H1 (cell line): Measurements from ENCODE around the gene RAB44. TPM values are rescaled to one million over a fixed set of nuclear protein-coding genes. Genes with fewer than 3 reads are reported as not detected.

Experiments used
- CTCF ChIA-PET: fragments of 300-600 bp; sonication (Branson Sonifier 250); formaldehyde crosslinking; loops from one replicate; lab custom pipeline; 2021; ENCODE audit not compliant: partially characterized antibody; lab: Charles Lee
- POLR2A ChIA-PET: fragments of 300-600 bp; sonication (Branson Sonifier 250); formaldehyde crosslinking; loops from one replicate; lab custom pipeline; 2021; ENCODE audit warnings: inconsistent platforms; ENCODE audit not compliant: partially characterized antibody; lab: Charles Lee
- DNase-seq, 2 experiments: peaks; one replicate each; pipeline versions ENCODE4 v3.0.0 to v3.0.0-alpha.2; 2010 to 2022; ENCODE audit warnings: low spot score in 2 of 2, low read depth in 1 of 2, mixed read lengths in 1 of 2
- FAIRE-seq: peaks from 2 replicates; lab custom pipeline; 2011; peaks lifted over from hg19 to GRCh38; lab: Jason Lieb, UNC
- H2AFZ ChIP-seq: 2 replicates; pipeline ENCODE4 v1.8.1; 2012; ENCODE audit warnings: low read length, inconsistent platforms
- H2AK5ac ChIP-seq: 2 replicates; pipeline ENCODE4 v1.6.1; 2013; ENCODE audit warnings: low read depth, low read length
- H2BK120ac ChIP-seq: replicated peaks from 2 replicates; pipeline ENCODE3; 2013; ENCODE audit warnings: low read depth, low read length, inconsistent platforms
- H2BK12ac ChIP-seq: 2 replicates; pipeline ENCODE4 v1.6.1; 2013; ENCODE audit warnings: low read depth, low read length
- H2BK15ac ChIP-seq: 2 replicates; pipeline ENCODE4 v1.6.1; 2013; ENCODE audit warnings: low read length
- H2BK20ac ChIP-seq: 2 replicates; pipeline ENCODE4 v1.6.1; 2013; ENCODE audit warnings: low read length
- H2BK5ac ChIP-seq: 2 replicates; pipeline ENCODE4 v1.6.1; 2013; ENCODE audit warnings: low read depth, low read length
- H3K14ac ChIP-seq: 2 replicates; pipeline ENCODE4 v1.6.1; 2013; ENCODE audit warnings: inconsistent platforms; ENCODE audit not compliant: insufficient read length
- H3K18ac ChIP-seq: 2 replicates; pipeline ENCODE4 v1.6.1; 2013; ENCODE audit warnings: low read length; ENCODE audit errors: extremely low read depth
- H3K23ac ChIP-seq: 2 replicates; pipeline ENCODE4 v1.6.1; 2013; ENCODE audit warnings: inconsistent platforms; ENCODE audit not compliant: insufficient read length
- H3K23me2 ChIP-seq: 2 replicates; pipeline ENCODE4 v1.6.1; 2013; ENCODE audit warnings: low read depth, low read length
- H3K27ac ChIP-seq: 2 replicates; pipeline ENCODE4 v1.6.1; 2011; ENCODE audit warnings: low read depth, low read length, inconsistent platforms
- H3K27me3 ChIP-seq, 4 experiments: replicated peaks in 1 of 4; 1 replicate in 1 of 4; 2 replicates in 3 of 4; pipeline versions ENCODE4 v1.6.1 to v1.8.1; 2011 to 2013; ENCODE audit warnings: low read length in 3 of 4, mild to moderate bottlenecking in 3 of 4, inconsistent platforms in 2 of 4, mixed read lengths in 2 of 4, moderate library complexity in 1 of 4; ENCODE audit not compliant: control insufficient read depth in 3 of 4, insufficient read depth in 3 of 4; ENCODE audit errors: extremely low read depth in 1 of 4
- H3K36me3 ChIP-seq, 4 experiments: 2 replicates each; pipeline versions ENCODE4 v1.6.1 to v1.8.1; 2011 to 2013; ENCODE audit warnings: mild to moderate bottlenecking in 4 of 4, low read length in 3 of 4, moderate library complexity in 2 of 4, control low read depth in 1 of 4, inconsistent platforms in 1 of 4; ENCODE audit not compliant: insufficient read depth in 4 of 4, control insufficient read depth in 2 of 4
- H3K4ac ChIP-seq: replicated peaks from 2 replicates; pipeline ENCODE3; 2013; ENCODE audit warnings: low read length, low read depth, mixed read lengths, inconsistent platforms; ENCODE audit not compliant: insufficient read length
- H3K4me1 ChIP-seq, 4 experiments: replicated peaks in 1 of 4; 1 replicate in 1 of 4; 2 replicates in 3 of 4; pipeline versions ENCODE4 v1.6.1 to v1.8.1; 2011 to 2013; ENCODE audit warnings: low read length in 3 of 4, inconsistent platforms in 2 of 4, mixed read lengths in 1 of 4; ENCODE audit not compliant: insufficient read depth in 4 of 4, control insufficient read depth in 3 of 4
- H3K4me2 ChIP-seq, 2 experiments: 2 replicates each; pipeline versions ENCODE4 v1.6.1 to v1.8.1; 2011 to 2013; ENCODE audit warnings: low read depth in 2 of 2, low read length in 2 of 2, control low read depth in 1 of 2, inconsistent platforms in 1 of 2, mild to moderate bottlenecking in 1 of 2; ENCODE audit not compliant: insufficient read depth in 1 of 2
- H3K4me3 ChIP-seq, 4 experiments: fragments of 200-600, 300-600 bp in 1 of 4; sonication (generic), shearing (Covaris generic), sonication (Bioruptor Twin) in 1 of 4; 2 replicates each; pipeline versions ENCODE4 v1.5.1 to v1.8.1; 2011 to 2016; ENCODE audit warnings: low read length in 4 of 4, low read depth in 3 of 4, control low read depth in 2 of 4, inconsistent platforms in 2 of 4, mild to moderate bottlenecking in 2 of 4, mixed read lengths in 1 of 4, moderate library complexity in 1 of 4; ENCODE audit not compliant: insufficient read depth in 2 of 4; ENCODE audit errors: extremely low read depth in 1 of 4
- H3K56ac ChIP-seq: replicated peaks from 2 replicates; pipeline ENCODE3; 2013; ENCODE audit warnings: low read depth, mild to moderate bottlenecking, mixed read lengths, low read length, inconsistent platforms; ENCODE audit not compliant: insufficient read length
- H3K79me1 ChIP-seq: 2 replicates; pipeline ENCODE4 v1.6.1; 2013; ENCODE audit warnings: low read depth, low read length, control low read depth
- H3K79me2 ChIP-seq, 2 experiments: 2 replicates each; pipeline versions ENCODE4 v1.6.1 to v1.8.1; 2012 to 2013; ENCODE audit warnings: low read length in 2 of 2, mild to moderate bottlenecking in 2 of 2, inconsistent platforms in 1 of 2; ENCODE audit not compliant: insufficient read depth in 2 of 2, control insufficient read depth in 1 of 2
- H3K9ac ChIP-seq, 4 experiments: replicated peaks in 1 of 4; 1 replicate in 1 of 4; 2 replicates in 3 of 4; pipeline versions ENCODE4 v1.6.1 to v1.8.1; 2011 to 2013; ENCODE audit warnings: low read depth in 3 of 4, low read length in 3 of 4, control low read depth in 2 of 4, mild to moderate bottlenecking in 2 of 4, moderate library complexity in 2 of 4, inconsistent platforms in 1 of 4; ENCODE audit errors: extremely low read depth in 1 of 4
- H3K9me3 ChIP-seq, 2 experiments: 2 replicates each; pipeline versions ENCODE4 v1.6.1 to v1.8.1; 2012 to 2013; ENCODE audit warnings: mild to moderate bottlenecking in 2 of 2, moderate library complexity in 2 of 2, control low read depth in 1 of 2, inconsistent platforms in 1 of 2, low read depth in 1 of 2, low read length in 1 of 2, mixed read lengths in 1 of 2; ENCODE audit not compliant: insufficient read depth in 2 of 2
- H4K20me1 ChIP-seq, 2 experiments: replicated peaks in 1 of 2; 2 replicates each; pipeline versions ENCODE3 to v1.8.1; 2011 to 2013; ENCODE audit warnings: inconsistent platforms in 2 of 2, low read length in 2 of 2, mild to moderate bottlenecking in 1 of 2; ENCODE audit not compliant: insufficient read depth in 2 of 2, control insufficient read depth in 1 of 2
- H4K5ac ChIP-seq: 2 replicates; pipeline ENCODE4 v1.6.1; 2013; ENCODE audit warnings: low read length, low read depth, mixed read lengths, inconsistent platforms; ENCODE audit not compliant: insufficient read length
- H4K8ac ChIP-seq: 2 replicates; pipeline ENCODE4 v1.8.0; 2013; ENCODE audit warnings: mild to moderate bottlenecking, moderate library complexity, low read length, inconsistent platforms; ENCODE audit not compliant: insufficient read depth; ENCODE audit errors: extremely low read depth
- H4K91ac ChIP-seq: replicated peaks from 2 replicates; pipeline ENCODE3; 2013; ENCODE audit warnings: low read length, mixed read lengths, inconsistent platforms; ENCODE audit not compliant: insufficient read length
- GTF2F1 ChIP-seq: IDR thresholded peaks from 2 replicates; pipeline ENCODE4 v1.6.1; 2012; ENCODE audit warnings: low read depth, low read length, improper control_type of control experiment, borderline replicate concordance
- JUND ChIP-seq: IDR thresholded peaks from 2 replicates; pipeline ENCODE4 v1.6.1; 2011; ENCODE audit warnings: mild to moderate bottlenecking, improper control_type of control experiment, low read length
- RAD21 ChIP-seq, 2 experiments: IDR thresholded peaks in 1 of 2; conservative IDR thresholded peaks in 1 of 2; 2 replicates each; pipeline ENCODE4 v1.6.1; 2011; ENCODE audit warnings: low read depth in 2 of 2, low read length in 2 of 2, improper control_type of control experiment in 1 of 2, inconsistent platforms in 1 of 2, mild to moderate bottlenecking in 1 of 2, moderate library complexity in 1 of 2
- RXRA ChIP-seq: IDR thresholded peaks from 2 replicates; pipeline ENCODE4 v1.6.1; 2011; ENCODE audit warnings: low read depth, mild to moderate bottlenecking, low read length, moderate library complexity; ENCODE audit not compliant: insufficient read depth
- WGBS, 2 experiments: shearing (Covaris generic) in 1 of 2; methylation state at CpG; one replicate each; pipeline versions ENCODE4 v1.1.6 to v1.1.7; 2013 to 2015; ENCODE audit warnings: low lambda C conversion rate in 2 of 2, mixed read lengths in 2 of 2, inconsistent platforms in 1 of 2, low coverage in 1 of 2, missing lambda C conversion rate in 1 of 2; ENCODE audit not compliant: insufficient replicate concordance in 2 of 2, insufficient coverage in 1 of 2, insufficient read length in 1 of 2; ENCODE audit errors: extremely low coverage in 1 of 2, missing lambda C conversion rate in 1 of 2; 5-methylcytosine and 5-hydroxymethylcytosine counted together
- polyA plus RNA-seq, 7 experiments: library from polyadenylated mRNA; depleted of rRNA in 3 of 7; stranded (reverse) in 5 of 7; unstranded in 2 of 7; fragments of >200 nt in 5 of 7; fragments of 200-250 nt in 2 of 7; gene quantifications; 1 replicate in 5 of 7; 2 replicates in 1 of 7; 4 replicates in 1 of 7; pipeline versions ENCODE4 v1.2.1 to v1.2.3, GENCODE V29; 2011 to 2013; ENCODE audit warnings: missing spikeins in 2 of 7, mixed read lengths in 2 of 7
- total RNA-seq: library from RNA; stranded (reverse); fragmentation: NEBNext Ultra II Directional; extraction: Animal tissue kit (Norgen Biotek cat#: 25700); gene quantifications from 2 replicates; pipeline ENCODE4 v1.2.1, GENCODE V29; 2021
- TF ChIP-seq, protein P1 (sequence below), 3 experiments: IDR thresholded peaks; 1 replicate in 2 of 3; 2 replicates in 1 of 3; pipeline versions ENCODE4 v1.5.1 to v1.6.1; 2011; ENCODE audit warnings: low read length in 3 of 3, mild to moderate bottlenecking in 3 of 3, inconsistent platforms in 2 of 3, low read depth in 1 of 3, moderate library complexity in 1 of 3; ENCODE audit not compliant: insufficient read depth in 1 of 3; ENCODE audit errors: control extremely low read depth in 1 of 3
- TF ChIP-seq, protein P2 (sequence below): IDR thresholded peaks from 2 replicates; pipeline ENCODE4 v1.6.1; 2012; ENCODE audit warnings: inconsistent platforms

Gene RAB44
- total and polyA plus RNA-seq, 2 of the 8 experiments (the other 6 are each of a cell fraction or from before 2014, with no cell fraction given), result 0.02 TPM; not detected in 1

DNA sequence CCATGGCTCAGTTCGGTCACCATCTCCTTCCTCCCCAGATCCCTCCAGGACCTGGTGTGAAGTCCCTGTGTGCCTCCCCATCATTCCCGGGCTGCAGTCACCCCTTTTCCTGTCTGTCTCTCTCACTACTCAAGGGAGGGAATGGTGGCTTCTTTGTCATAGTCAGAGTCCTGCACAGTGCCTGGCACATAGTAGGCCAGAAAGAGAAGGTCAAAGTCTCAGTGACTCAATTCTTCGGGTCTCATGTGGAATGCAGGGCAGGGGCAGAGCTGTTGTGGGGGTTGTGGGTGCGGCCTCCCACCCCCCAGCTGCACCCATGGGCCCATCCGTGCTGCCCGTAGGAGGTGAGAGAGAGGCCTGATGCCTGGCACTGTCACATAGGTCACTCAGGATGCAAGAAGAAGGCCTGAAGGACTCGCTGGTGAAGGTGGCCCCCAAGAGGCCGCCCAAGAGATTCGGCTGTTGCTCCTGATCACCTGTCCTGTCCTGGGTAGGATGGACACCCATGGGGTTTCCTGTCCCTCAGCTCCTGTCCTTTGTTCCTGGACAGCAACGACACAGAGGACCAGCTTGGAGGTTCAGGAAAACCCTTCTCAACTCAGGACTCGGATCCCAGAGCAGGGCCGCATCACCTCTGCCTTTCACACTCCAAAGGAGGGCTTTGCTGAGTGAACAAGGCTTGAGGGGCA, 34.1 kb downstream of the RAB44 start:
- no peak overlapping the region for H4K8ac ChIP-seq
- H3K23me2 ChIP-seq, result no peaks in the 10 kb centered on the region; the same call in 1 of the 2 replicates
- peak overlapping the region; percentile 62 for H3K4ac ChIP-seq
- ChIA-PET CTCF (interaction anchor here (0.5 to 4.2 kb wide), 14 partner anchors 9 to 478 kb away, joined by 3 to 21 read pairs (median 5); no protein-coding TSS in a partner anchor), POLR2A (interaction anchor here (1.6 to 2.1 kb wide), 3 partner anchors 11 to 131 kb away, joined by 3 to 5 read pairs (median 4); no protein-coding TSS in a partner anchor)
- H3K56ac ChIP-seq, result no peak overlapping the region
- H2BK5ac ChIP-seq, result 0 out of 2 replicates have a peak overlapping the region, but pooled peaks have one; percentile 5
- no peak overlapping the region for H3K4me2 ChIP-seq
- H3K27me3 ChIP-seq, result no peaks in the 10 kb centered on the region
- no peak overlapping the region for H4K91ac ChIP-seq
- no peak overlapping the region for H3K14ac ChIP-seq
- FAIRE-seq, result no peak
- no peaks in the 10 kb centered on the region for H3K79me1 ChIP-seq
- H3K9me3 ChIP-seq, result no peaks in the 10 kb centered on the region
- H2AK5ac ChIP-seq, result no peak overlapping the region; the same call in 1 of the 2 replicates
- H4K20me1 ChIP-seq, result no peaks in the 10 kb centered on the region
- H3K79me2 ChIP-seq, result no peaks in the 10 kb centered on the region
- no peaks in the 10 kb centered on the region for H3K36me3 ChIP-seq
- H2BK20ac ChIP-seq, result no peak overlapping the region
- no peak overlapping the region for H3K23ac ChIP-seq
- H2BK15ac ChIP-seq, result no peak overlapping the region
- WGBS, 2 experiments, result 88% methylated on average over 12 of the region's 12 CpGs; no CpG with 5 or more reads in 1 of the 2 experiments
- TF ChIP-seq RAD21 (IDR thresholded peaks at IDR 0.05 in 1 of 2, conservative IDR thresholded peaks at IDR 0.05 in 1 of 2; ENCODE audit: low read depth in 2 of 2, low read length in 2 of 2) (peak; percentile 47 to 62), RXRA (no peak), JUND (no peak), GTF2F1 (no peak)
- TF ChIP-seq, protein P1, sequence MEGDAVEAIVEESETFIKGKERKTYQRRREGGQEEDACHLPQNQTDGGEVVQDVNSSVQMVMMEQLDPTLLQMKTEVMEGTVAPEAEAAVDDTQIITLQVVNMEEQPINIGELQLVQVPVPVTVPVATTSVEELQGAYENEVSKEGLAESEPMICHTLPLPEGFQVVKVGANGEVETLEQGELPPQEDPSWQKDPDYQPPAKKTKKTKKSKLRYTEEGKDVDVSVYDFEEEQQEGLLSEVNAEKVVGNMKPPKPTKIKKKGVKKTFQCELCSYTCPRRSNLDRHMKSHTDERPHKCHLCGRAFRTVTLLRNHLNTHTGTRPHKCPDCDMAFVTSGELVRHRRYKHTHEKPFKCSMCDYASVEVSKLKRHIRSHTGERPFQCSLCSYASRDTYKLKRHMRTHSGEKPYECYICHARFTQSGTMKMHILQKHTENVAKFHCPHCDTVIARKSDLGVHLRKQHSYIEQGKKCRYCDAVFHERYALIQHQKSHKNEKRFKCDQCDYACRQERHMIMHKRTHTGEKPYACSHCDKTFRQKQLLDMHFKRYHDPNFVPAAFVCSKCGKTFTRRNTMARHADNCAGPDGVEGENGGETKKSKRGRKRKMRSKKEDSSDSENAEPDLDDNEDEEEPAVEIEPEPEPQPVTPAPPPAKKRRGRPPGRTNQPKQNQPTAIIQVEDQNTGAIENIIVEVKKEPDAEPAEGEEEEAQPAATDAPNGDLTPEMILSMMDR (IDR thresholded peaks at IDR 0.05; ENCODE audit: control extremely low read depth in 1 of 3, insufficient read depth in 1 of 3, low read depth in 1 of 3, low read length in 3 of 3), result peak; percentile 23 to 37 (median 27); a peak in 3 of 4 replicates
- TF ChIP-seq, protein P2, sequence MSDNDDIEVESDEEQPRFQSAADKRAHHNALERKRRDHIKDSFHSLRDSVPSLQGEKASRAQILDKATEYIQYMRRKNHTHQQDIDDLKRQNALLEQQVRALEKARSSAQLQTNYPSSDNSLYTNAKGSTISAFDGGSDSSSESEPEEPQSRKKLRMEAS, result no peak
- TF ChIP-seq, all 59 proteins: peak for 2
- H3K18ac ChIP-seq, result no peak overlapping the region
- no peak overlapping the region for H3K9ac ChIP-seq
- H3K4me1 ChIP-seq, result peaks cover 2 to 12% (median 6%) of the 10 kb centered on the region in 4 experiments; a peak in 5 of 7 replicates
- no peak overlapping the region for H3K4me3 ChIP-seq
- H2BK12ac ChIP-seq, result no peak overlapping the region
- H2AFZ ChIP-seq, result no peak overlapping the region
- no peak overlapping the region for H2BK120ac ChIP-seq
- no peak overlapping the region for H4K5ac ChIP-seq
- H3K27ac ChIP-seq, result no peak overlapping the region
- DNase-seq, result no peak
